ENCODE results near the gene NDUFS7. TPM values are rescaled to one million over a fixed set of nuclear protein-coding genes. Genes with fewer than 3 reads are reported as not detected.

NDUFS7 gene
- total RNA-seq, 1 donor = 46.0 TPM

- H4K20me1 ChIP-seq (ENCODE audit: insufficient read depth, low read length) = peaks cover 9% of the 10 kb centered on the region
- peak; percentile 19 for DNase-seq (ENCODE audit: insufficient read length, low spot score, missing footprints)
- TF ChIP-seq CTCF (IDR thresholded peaks at IDR 0.05; ENCODE audit: extremely low read depth, low read depth, low read length) = no peak
Measured at GRCh38 chr19:1390890-1391423, 7.2 kb downstream of the NDUFS7 start.

GRCh38 chr19:1392407-1392806, 8.7 kb downstream of the NDUFS7 start:
- H3K36me3 ChIP-seq (ENCODE audit: insufficient read depth, low read length) = peaks cover 23% of the 10 kb centered on the region
- no peak overlapping the region for H3K4me2 ChIP-seq (ENCODE audit: insufficient read depth, low read length)
- H2AFZ ChIP-seq (ENCODE audit: low read length) = no peak overlapping the region
- no peak overlapping the region for H3K27ac ChIP-seq (ENCODE audit: low read depth, low read length)
- no peak for DNase-seq (ENCODE audit: insufficient read length, low spot score, missing footprints)
- no peak overlapping the region for H3K4me3 ChIP-seq (ENCODE audit: insufficient read depth, low read length)
- H4K20me1 ChIP-seq (ENCODE audit: insufficient read depth, low read length) = peaks cover 9% of the 10 kb centered on the region
- H3K9me3 ChIP-seq (ENCODE audit: low read depth, low read length) = no peaks in the 10 kb centered on the region
- H3K79me2 ChIP-seq (ENCODE audit: insufficient read depth, low read length) = peaks cover 9% of the 10 kb centered on the region
- H3K4me1 ChIP-seq (ENCODE audit: insufficient read depth, low read length) = no peaks in the 10 kb centered on the region
- TF ChIP-seq CTCF (IDR thresholded peaks at IDR 0.05; ENCODE audit: extremely low read depth, low read depth, low read length) = no peak
- H3K27me3 ChIP-seq (ENCODE audit: insufficient read depth, low read length) = no peaks in the 10 kb centered on the region

More at GRCh38 chr19:1390890-1391423, 7.2 kb downstream of the NDUFS7 start:
- Histone ChIP-seq H3K36me3 (ENCODE audit: insufficient read depth, low read length) (peaks cover 23% of the 10 kb centered on the region), H3K4me2 (ENCODE audit: insufficient read depth, low read length) (no peak overlapping the region), H3K4me1 (ENCODE audit: insufficient read depth, low read length) (no peaks in the 10 kb centered on the region), H3K79me2 (ENCODE audit: insufficient read depth, low read length) (peaks cover 19% of the 10 kb centered on the region), H3K4me3 (ENCODE audit: insufficient read depth, low read length) (no peak overlapping the region), H2AFZ (ENCODE audit: low read length) (no peak overlapping the region), H3K27me3 (ENCODE audit: insufficient read depth, low read length) (no peaks in the 10 kb centered on the region), H3K9me3 (ENCODE audit: low read depth, low read length) (no peaks in the 10 kb centered on the region), H3K27ac (ENCODE audit: low read depth, low read length) (no peak overlapping the region)

GRCh38 chr19:1392939-1393530, 9.3 kb downstream of the NDUFS7 start:
- no peaks in the 10 kb centered on the region for H3K27me3 ChIP-seq (ENCODE audit: insufficient read depth, low read length)
- no peak overlapping the region for H3K4me2 ChIP-seq (ENCODE audit: insufficient read depth, low read length)
- peaks cover 9% of the 10 kb centered on the region for H4K20me1 ChIP-seq (ENCODE audit: insufficient read depth, low read length)
- no peaks in the 10 kb centered on the region for H3K9me3 ChIP-seq (ENCODE audit: low read depth, low read length)
- no peak overlapping the region for H3K4me3 ChIP-seq (ENCODE audit: insufficient read depth, low read length)
- no peak for DNase-seq (ENCODE audit: insufficient read length, low spot score, missing footprints)
- H3K79me2 ChIP-seq (ENCODE audit: insufficient read depth, low read length) = peaks cover 7% of the 10 kb centered on the region
- H2AFZ ChIP-seq (ENCODE audit: low read length) = no peak overlapping the region
- no peaks in the 10 kb centered on the region for H3K4me1 ChIP-seq (ENCODE audit: insufficient read depth, low read length)
- H3K36me3 ChIP-seq (ENCODE audit: insufficient read depth, low read length) = peaks cover 23% of the 10 kb centered on the region
- TF ChIP-seq CTCF (IDR thresholded peaks at IDR 0.05; ENCODE audit: extremely low read depth, low read depth, low read length) = no peak
- H3K27ac ChIP-seq (ENCODE audit: low read depth, low read length) = no peak overlapping the region

GRCh38 chr19:1393841-1394240, 10.1 kb downstream of the NDUFS7 start:
- Histone ChIP-seq H3K36me3 (ENCODE audit: insufficient read depth, low read length) (peaks cover 20% of the 10 kb centered on the region), H3K9me3 (ENCODE audit: low read depth, low read length) (no peaks in the 10 kb centered on the region), H3K4me2 (ENCODE audit: insufficient read depth, low read length) (no peak overlapping the region), H4K20me1 (ENCODE audit: insufficient read depth, low read length) (peaks cover 7% of the 10 kb centered on the region), H3K4me1 (ENCODE audit: insufficient read depth, low read length) (no peaks in the 10 kb centered on the region), H3K27me3 (ENCODE audit: insufficient read depth, low read length) (no peaks in the 10 kb centered on the region), H2AFZ (ENCODE audit: low read length) (no peak overlapping the region), H3K4me3 (ENCODE audit: insufficient read depth, low read length) (no peak overlapping the region), H3K27ac (ENCODE audit: low read depth, low read length) (no peak overlapping the region), H3K79me2 (ENCODE audit: insufficient read depth, low read length) (peaks cover 4% of the 10 kb centered on the region)
- no peak for TF ChIP-seq CTCF (IDR thresholded peaks at IDR 0.05; ENCODE audit: extremely low read depth, low read depth, low read length)
- no peak for DNase-seq (ENCODE audit: insufficient read length, low spot score, missing footprints)

All from osteoblast (primary cell).